ENCODE data around the gene ZNF445.

- TF ChIP-seq, protein P1, sequence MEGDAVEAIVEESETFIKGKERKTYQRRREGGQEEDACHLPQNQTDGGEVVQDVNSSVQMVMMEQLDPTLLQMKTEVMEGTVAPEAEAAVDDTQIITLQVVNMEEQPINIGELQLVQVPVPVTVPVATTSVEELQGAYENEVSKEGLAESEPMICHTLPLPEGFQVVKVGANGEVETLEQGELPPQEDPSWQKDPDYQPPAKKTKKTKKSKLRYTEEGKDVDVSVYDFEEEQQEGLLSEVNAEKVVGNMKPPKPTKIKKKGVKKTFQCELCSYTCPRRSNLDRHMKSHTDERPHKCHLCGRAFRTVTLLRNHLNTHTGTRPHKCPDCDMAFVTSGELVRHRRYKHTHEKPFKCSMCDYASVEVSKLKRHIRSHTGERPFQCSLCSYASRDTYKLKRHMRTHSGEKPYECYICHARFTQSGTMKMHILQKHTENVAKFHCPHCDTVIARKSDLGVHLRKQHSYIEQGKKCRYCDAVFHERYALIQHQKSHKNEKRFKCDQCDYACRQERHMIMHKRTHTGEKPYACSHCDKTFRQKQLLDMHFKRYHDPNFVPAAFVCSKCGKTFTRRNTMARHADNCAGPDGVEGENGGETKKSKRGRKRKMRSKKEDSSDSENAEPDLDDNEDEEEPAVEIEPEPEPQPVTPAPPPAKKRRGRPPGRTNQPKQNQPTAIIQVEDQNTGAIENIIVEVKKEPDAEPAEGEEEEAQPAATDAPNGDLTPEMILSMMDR (IDR thresholded peaks at IDR 0.05 in 8 of 11, conservative IDR thresholded peaks at IDR 0.05 in 3 of 11): no peak
- TF ChIP-seq POLR2AphosphoS5 (IDR thresholded peaks at IDR 0.05): no peak
Measured at GRCh38 chr3:44470430-44470829, 7.0 kb downstream of the ZNF445 start.
